ENCODE results near the gene LRRC59.

LRRC59 gene

DNA sequence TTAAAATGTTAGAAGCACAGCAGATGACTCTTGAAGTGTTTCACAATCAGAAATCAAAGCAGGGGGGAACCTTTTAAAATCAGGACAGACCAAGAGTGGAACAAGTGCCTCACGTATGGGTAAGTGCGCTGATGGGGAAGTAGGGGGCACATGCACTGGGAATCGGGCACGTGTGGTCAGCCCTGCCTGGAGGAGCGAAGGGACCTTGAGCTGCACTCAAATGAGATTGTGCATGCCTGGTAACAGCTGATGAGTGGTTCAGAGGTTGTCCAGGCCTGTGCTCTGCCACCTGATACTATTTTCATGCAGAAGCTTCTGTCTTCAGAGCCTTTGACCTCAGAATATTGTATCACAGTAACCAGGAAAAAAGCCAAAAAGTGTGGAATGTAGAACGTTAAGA, 65.1 kb downstream of the LRRC59 start:
- H3K4me3 ChIP-seq (ENCODE audit: low read depth, low read length): no peak overlapping the region
- in situ Hi-C loops (cut with HindIII; ENCODE audit: low sequenced_read_pairs): no loop called here
- TF ChIP-seq, protein P1, sequence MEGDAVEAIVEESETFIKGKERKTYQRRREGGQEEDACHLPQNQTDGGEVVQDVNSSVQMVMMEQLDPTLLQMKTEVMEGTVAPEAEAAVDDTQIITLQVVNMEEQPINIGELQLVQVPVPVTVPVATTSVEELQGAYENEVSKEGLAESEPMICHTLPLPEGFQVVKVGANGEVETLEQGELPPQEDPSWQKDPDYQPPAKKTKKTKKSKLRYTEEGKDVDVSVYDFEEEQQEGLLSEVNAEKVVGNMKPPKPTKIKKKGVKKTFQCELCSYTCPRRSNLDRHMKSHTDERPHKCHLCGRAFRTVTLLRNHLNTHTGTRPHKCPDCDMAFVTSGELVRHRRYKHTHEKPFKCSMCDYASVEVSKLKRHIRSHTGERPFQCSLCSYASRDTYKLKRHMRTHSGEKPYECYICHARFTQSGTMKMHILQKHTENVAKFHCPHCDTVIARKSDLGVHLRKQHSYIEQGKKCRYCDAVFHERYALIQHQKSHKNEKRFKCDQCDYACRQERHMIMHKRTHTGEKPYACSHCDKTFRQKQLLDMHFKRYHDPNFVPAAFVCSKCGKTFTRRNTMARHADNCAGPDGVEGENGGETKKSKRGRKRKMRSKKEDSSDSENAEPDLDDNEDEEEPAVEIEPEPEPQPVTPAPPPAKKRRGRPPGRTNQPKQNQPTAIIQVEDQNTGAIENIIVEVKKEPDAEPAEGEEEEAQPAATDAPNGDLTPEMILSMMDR (IDR thresholded peaks at IDR 0.05; ENCODE audit: low read depth, low read length, missing control alignments): no peak
- DNase-seq (ENCODE audit: low read depth): no peak
